H1 (cell line): ENCODE measurements around the gene PCBP2. TPM values are rescaled to one million over a fixed set of nuclear protein-coding genes. Genes with fewer than 3 reads are reported as not detected.

Experiments
- CTCF ChIA-PET: fragments of 300-600 bp; sonication (Branson Sonifier 250); formaldehyde crosslinking; loops from one replicate; lab custom pipeline; 2021; ENCODE audit not compliant: partially characterized antibody; lab: Charles Lee
- POLR2A ChIA-PET: fragments of 300-600 bp; sonication (Branson Sonifier 250); formaldehyde crosslinking; loops from one replicate; lab custom pipeline; 2021; ENCODE audit warnings: inconsistent platforms; ENCODE audit not compliant: partially characterized antibody; lab: Charles Lee
- DNase-seq, 2 experiments: peaks; one replicate each; pipeline versions ENCODE4 v3.0.0 to v3.0.0-alpha.2; 2010 to 2022; ENCODE audit warnings: low spot score in 2 of 2, low read depth in 1 of 2, mixed read lengths in 1 of 2
- FAIRE-seq: peaks from 2 replicates; lab custom pipeline; 2011; peaks lifted over from hg19 to GRCh38; lab: Jason Lieb, UNC
- H2AFZ ChIP-seq: 2 replicates; pipeline ENCODE4 v1.8.1; 2012; ENCODE audit warnings: low read length, inconsistent platforms
- H2AK5ac ChIP-seq: 2 replicates; pipeline ENCODE4 v1.6.1; 2013; ENCODE audit warnings: low read depth, low read length
- H2BK120ac ChIP-seq: replicated peaks from 2 replicates; pipeline ENCODE3; 2013; ENCODE audit warnings: low read depth, low read length, inconsistent platforms
- H2BK12ac ChIP-seq: 2 replicates; pipeline ENCODE4 v1.6.1; 2013; ENCODE audit warnings: low read depth, low read length
- H2BK15ac ChIP-seq: 2 replicates; pipeline ENCODE4 v1.6.1; 2013; ENCODE audit warnings: low read length
- H2BK20ac ChIP-seq: 2 replicates; pipeline ENCODE4 v1.6.1; 2013; ENCODE audit warnings: low read length
- H2BK5ac ChIP-seq: 2 replicates; pipeline ENCODE4 v1.6.1; 2013; ENCODE audit warnings: low read depth, low read length
- H3K14ac ChIP-seq: 2 replicates; pipeline ENCODE4 v1.6.1; 2013; ENCODE audit warnings: inconsistent platforms; ENCODE audit not compliant: insufficient read length
- H3K18ac ChIP-seq: 2 replicates; pipeline ENCODE4 v1.6.1; 2013; ENCODE audit warnings: low read length; ENCODE audit errors: extremely low read depth
- H3K23ac ChIP-seq: 2 replicates; pipeline ENCODE4 v1.6.1; 2013; ENCODE audit warnings: inconsistent platforms; ENCODE audit not compliant: insufficient read length
- H3K23me2 ChIP-seq: 2 replicates; pipeline ENCODE4 v1.6.1; 2013; ENCODE audit warnings: low read depth, low read length
- H3K27ac ChIP-seq: 2 replicates; pipeline ENCODE4 v1.6.1; 2011; ENCODE audit warnings: low read depth, low read length, inconsistent platforms
- H3K27me3 ChIP-seq, 4 experiments: replicated peaks in 1 of 4; 1 replicate in 1 of 4; 2 replicates in 3 of 4; pipeline versions ENCODE4 v1.6.1 to v1.8.1; 2011 to 2013; ENCODE audit warnings: low read length in 3 of 4, mild to moderate bottlenecking in 3 of 4, inconsistent platforms in 2 of 4, mixed read lengths in 2 of 4, moderate library complexity in 1 of 4; ENCODE audit not compliant: control insufficient read depth in 3 of 4, insufficient read depth in 3 of 4; ENCODE audit errors: extremely low read depth in 1 of 4
- H3K36me3 ChIP-seq, 4 experiments: 2 replicates each; pipeline versions ENCODE4 v1.6.1 to v1.8.1; 2011 to 2013; ENCODE audit warnings: mild to moderate bottlenecking in 4 of 4, low read length in 3 of 4, moderate library complexity in 2 of 4, control low read depth in 1 of 4, inconsistent platforms in 1 of 4; ENCODE audit not compliant: insufficient read depth in 4 of 4, control insufficient read depth in 2 of 4
- H3K4ac ChIP-seq: replicated peaks from 2 replicates; pipeline ENCODE3; 2013; ENCODE audit warnings: low read length, low read depth, mixed read lengths, inconsistent platforms; ENCODE audit not compliant: insufficient read length
- H3K4me1 ChIP-seq, 4 experiments: replicated peaks in 1 of 4; 1 replicate in 1 of 4; 2 replicates in 3 of 4; pipeline versions ENCODE4 v1.6.1 to v1.8.1; 2011 to 2013; ENCODE audit warnings: low read length in 3 of 4, inconsistent platforms in 2 of 4, mixed read lengths in 1 of 4; ENCODE audit not compliant: insufficient read depth in 4 of 4, control insufficient read depth in 3 of 4
- H3K4me2 ChIP-seq, 2 experiments: 2 replicates each; pipeline versions ENCODE4 v1.6.1 to v1.8.1; 2011 to 2013; ENCODE audit warnings: low read depth in 2 of 2, low read length in 2 of 2, control low read depth in 1 of 2, inconsistent platforms in 1 of 2, mild to moderate bottlenecking in 1 of 2; ENCODE audit not compliant: insufficient read depth in 1 of 2
- H3K4me3 ChIP-seq, 4 experiments: fragments of 200-600, 300-600 bp in 1 of 4; sonication (generic), shearing (Covaris generic), sonication (Bioruptor Twin) in 1 of 4; 2 replicates each; pipeline versions ENCODE4 v1.5.1 to v1.8.1; 2011 to 2016; ENCODE audit warnings: low read length in 4 of 4, low read depth in 3 of 4, control low read depth in 2 of 4, inconsistent platforms in 2 of 4, mild to moderate bottlenecking in 2 of 4, mixed read lengths in 1 of 4, moderate library complexity in 1 of 4; ENCODE audit not compliant: insufficient read depth in 2 of 4; ENCODE audit errors: extremely low read depth in 1 of 4
- H3K56ac ChIP-seq: replicated peaks from 2 replicates; pipeline ENCODE3; 2013; ENCODE audit warnings: low read depth, mild to moderate bottlenecking, mixed read lengths, low read length, inconsistent platforms; ENCODE audit not compliant: insufficient read length
- H3K79me1 ChIP-seq: 2 replicates; pipeline ENCODE4 v1.6.1; 2013; ENCODE audit warnings: low read depth, low read length, control low read depth
- H3K79me2 ChIP-seq, 2 experiments: 2 replicates each; pipeline versions ENCODE4 v1.6.1 to v1.8.1; 2012 to 2013; ENCODE audit warnings: low read length in 2 of 2, mild to moderate bottlenecking in 2 of 2, inconsistent platforms in 1 of 2; ENCODE audit not compliant: insufficient read depth in 2 of 2, control insufficient read depth in 1 of 2
- H3K9ac ChIP-seq, 4 experiments: replicated peaks in 1 of 4; 1 replicate in 1 of 4; 2 replicates in 3 of 4; pipeline versions ENCODE4 v1.6.1 to v1.8.1; 2011 to 2013; ENCODE audit warnings: low read depth in 3 of 4, low read length in 3 of 4, control low read depth in 2 of 4, mild to moderate bottlenecking in 2 of 4, moderate library complexity in 2 of 4, inconsistent platforms in 1 of 4; ENCODE audit errors: extremely low read depth in 1 of 4
- H3K9me3 ChIP-seq, 2 experiments: 2 replicates each; pipeline versions ENCODE4 v1.6.1 to v1.8.1; 2012 to 2013; ENCODE audit warnings: mild to moderate bottlenecking in 2 of 2, moderate library complexity in 2 of 2, control low read depth in 1 of 2, inconsistent platforms in 1 of 2, low read depth in 1 of 2, low read length in 1 of 2, mixed read lengths in 1 of 2; ENCODE audit not compliant: insufficient read depth in 2 of 2
- H4K20me1 ChIP-seq, 2 experiments: replicated peaks in 1 of 2; 2 replicates each; pipeline versions ENCODE3 to v1.8.1; 2011 to 2013; ENCODE audit warnings: inconsistent platforms in 2 of 2, low read length in 2 of 2, mild to moderate bottlenecking in 1 of 2; ENCODE audit not compliant: insufficient read depth in 2 of 2, control insufficient read depth in 1 of 2
- H4K5ac ChIP-seq: 2 replicates; pipeline ENCODE4 v1.6.1; 2013; ENCODE audit warnings: low read length, low read depth, mixed read lengths, inconsistent platforms; ENCODE audit not compliant: insufficient read length
- H4K8ac ChIP-seq: 2 replicates; pipeline ENCODE4 v1.8.0; 2013; ENCODE audit warnings: mild to moderate bottlenecking, moderate library complexity, low read length, inconsistent platforms; ENCODE audit not compliant: insufficient read depth; ENCODE audit errors: extremely low read depth
- H4K91ac ChIP-seq: replicated peaks from 2 replicates; pipeline ENCODE3; 2013; ENCODE audit warnings: low read length, mixed read lengths, inconsistent platforms; ENCODE audit not compliant: insufficient read length
- CBX8 ChIP-seq: fragments of 300-800, 300-1000 bp; sonication (generic); IDR thresholded peaks from 2 replicates; pipeline ENCODE4 v1.7.1; 2016; ENCODE audit warnings: low read depth, low read length, borderline replicate concordance
- POLR2A ChIP-seq, 2 experiments: IDR thresholded peaks; 1 replicate in 1 of 2; 2 replicates in 1 of 2; pipeline ENCODE4 v1.6.1; 2011; ENCODE audit warnings: low read depth in 2 of 2, low read length in 2 of 2, mild to moderate bottlenecking in 2 of 2; ENCODE audit errors: control extremely low read depth in 1 of 2
- POLR2AphosphoS5 ChIP-seq: IDR thresholded peaks from 2 replicates; pipeline ENCODE4 v1.6.1; 2011; ENCODE audit warnings: low read depth, low read length
- WGBS, 2 experiments: shearing (Covaris generic) in 1 of 2; methylation state at CpG; one replicate each; pipeline versions ENCODE4 v1.1.6 to v1.1.7; 2013 to 2015; ENCODE audit warnings: low lambda C conversion rate in 2 of 2, mixed read lengths in 2 of 2, inconsistent platforms in 1 of 2, low coverage in 1 of 2, missing lambda C conversion rate in 1 of 2; ENCODE audit not compliant: insufficient replicate concordance in 2 of 2, insufficient coverage in 1 of 2, insufficient read length in 1 of 2; ENCODE audit errors: extremely low coverage in 1 of 2, missing lambda C conversion rate in 1 of 2; 5-methylcytosine and 5-hydroxymethylcytosine counted together
- polyA plus RNA-seq, 7 experiments: library from polyadenylated mRNA; depleted of rRNA in 3 of 7; stranded (reverse) in 5 of 7; unstranded in 2 of 7; fragments of >200 nt in 5 of 7; fragments of 200-250 nt in 2 of 7; gene quantifications; 1 replicate in 5 of 7; 2 replicates in 1 of 7; 4 replicates in 1 of 7; pipeline versions ENCODE4 v1.2.1 to v1.2.3, GENCODE V29; 2011 to 2013; ENCODE audit warnings: missing spikeins in 2 of 7, mixed read lengths in 2 of 7
- total RNA-seq: library from RNA; stranded (reverse); fragmentation: NEBNext Ultra II Directional; extraction: Animal tissue kit (Norgen Biotek cat#: 25700); gene quantifications from 2 replicates; pipeline ENCODE4 v1.2.1, GENCODE V29; 2021

The PCBP2 gene
- total and polyA plus RNA-seq, 2 of the 8 experiments (the other 6 are each of a cell fraction or from before 2014, with no cell fraction given) = 470 to 1,123 TPM

- peaks cover 34 to 37% of the 10 kb centered on the region in 2 experiments for H4K20me1 ChIP-seq
- no peak overlapping the region for H2BK12ac ChIP-seq
- CTCF ChIA-PET = interaction anchor here (0.6 to 2.0 kb wide), 4 partner anchors 10 to 14 kb away, joined by 3 to 6 read pairs (median 3); no protein-coding TSS in a partner anchor
- no peaks in the 10 kb centered on the region; the same call in 1 of the 2 replicates for H3K23me2 ChIP-seq
- 94% methylated on average over 1 of the region's 1 CpG; no CpG with 5 or more reads in 1 of the 2 experiments for WGBS, 2 experiments
- H3K79me1 ChIP-seq = peaks cover 4% of the 10 kb centered on the region
- no peak overlapping the region for H4K5ac ChIP-seq
- H2AFZ ChIP-seq = no peak overlapping the region
- no peak overlapping the region for H2BK120ac ChIP-seq
- no peak for TF ChIP-seq CBX8
- peak; percentile 71; the same call in 1 of the 2 replicates for TF ChIP-seq POLR2AphosphoS5
- peak in 1 of 2 experiments; percentile 70; a peak in 1 of 3 replicates for TF ChIP-seq POLR2A (IDR thresholded peaks at IDR 0.05; ENCODE audit: control extremely low read depth in 1 of 2, low read depth in 2 of 2, low read length in 2 of 2)
- H3K9ac ChIP-seq = no peak overlapping the region
- H3K4me3 ChIP-seq = no peak overlapping the region
- DNase-seq (no peak), FAIRE-seq (no peak)
- H3K23ac ChIP-seq = no peak overlapping the region
- no peak overlapping the region for H3K56ac ChIP-seq
- no peak overlapping the region for H2BK20ac ChIP-seq
- H3K4me2 ChIP-seq = no peak overlapping the region
- POLR2A ChIA-PET = interaction anchor here (0.6 to 67.0 kb wide), 7 partner anchors 0 to 259 kb away, joined by 3 to 3397 read pairs (median 4); partner anchors contain the start of genes AMHR2, MAP3K12, NPFF and PCBP2
- H4K8ac ChIP-seq = no peak overlapping the region
- no peaks in the 10 kb centered on the region for H3K9me3 ChIP-seq
- no peak overlapping the region for H3K4ac ChIP-seq
- no peak overlapping the region for H2BK5ac ChIP-seq
- no peak overlapping the region for H2AK5ac ChIP-seq
- H3K18ac ChIP-seq = no peak overlapping the region
- H4K91ac ChIP-seq = no peak overlapping the region
- no peak overlapping the region for H2BK15ac ChIP-seq
- no peak overlapping the region for H3K14ac ChIP-seq
- H3K27ac ChIP-seq = no peak overlapping the region
- H3K79me2 ChIP-seq = peaks cover 0 to 60% of the 10 kb centered on the region in 2 experiments; a peak in 2 of 4 replicates
- H3K4me1 ChIP-seq = peaks cover 0 to under 1% (median 0%) of the 10 kb centered on the region in 4 experiments; a peak in 2 of 7 replicates
- H3K27me3 ChIP-seq = no peaks in the 10 kb centered on the region
- peaks cover 80 to 100% (median 92%) of the 10 kb centered on the region in 4 experiments for H3K36me3 ChIP-seq
Measured at GRCh38 chr12:53468282-53468681, 16.4 kb downstream of the PCBP2 start.
